PC-3 (cell line): ENCODE results near the gene MTFR1L. TPM values are rescaled to one million over a fixed set of nuclear protein-coding genes. Genes with fewer than 3 reads are reported as not detected.

Source experiments
- ATAC-seq: fragments of 200-7000 bp; cut with Tn5 transposase; 2 replicates; pipeline ENCODE4 v1.9.1; 2020; ENCODE audit warnings: mild to moderate bottlenecking, moderate library complexity
- BruUV-seq: library from RNA; stranded (reverse); fragments of 400-500 nt; replicated peaks from 2 replicates; lab custom pipeline; 2021; lab: Mats Ljungman, UMichigan
- CTCF ChIA-PET: fragments of 300-600 bp; sonication (Branson Sonifier 250); formaldehyde crosslinking; loops from one replicate; lab custom pipeline; 2022; ENCODE audit warnings: antibody characterized with exemption; lab: Charles Lee
- POLR2A ChIA-PET: fragments of 300-600 bp; sonication (Branson Sonifier 250); formaldehyde crosslinking; loops from one replicate; lab custom pipeline; 2022; ENCODE audit warnings: antibody characterized with exemption; ENCODE audit not compliant: unreplicated experiment; lab: Charles Lee
- DNase-seq: peaks from one replicate; pipeline ENCODE4 v3.0.0-alpha.2; 2015
- H2AFZ ChIP-seq: fragments of 300-600 bp; sonication (generic); 2 replicates; pipeline ENCODE4 v1.6.0; 2016; ENCODE audit warnings: antibody characterized with exemption, low read length
- H3F3A ChIP-seq: fragments of 300-600 bp; sonication (generic); one replicate; pipeline ENCODE4 v1.6.0; 2017; ENCODE audit warnings: antibody characterized with exemption, low read length, control low read depth, mild to moderate bottlenecking; ENCODE audit not compliant: unreplicated experiment
- H3K27ac ChIP-seq: fragments of 300-600 bp; sonication (generic); 2 replicates; pipeline ENCODE4 v1.5.1; 2016; ENCODE audit warnings: mild to moderate bottlenecking, low read length
- H3K27me3 ChIP-seq: fragments of 300-600 bp; sonication (generic); 2 replicates; pipeline ENCODE4 v1.6.1; 2016; ENCODE audit warnings: low read length, mixed read lengths
- H3K36me3 ChIP-seq: fragments of 300-600 bp; sonication (generic); 2 replicates; pipeline ENCODE4 v1.6.1; 2016; ENCODE audit warnings: low read depth, mixed run types, low read length, mixed read lengths
- H3K4me1 ChIP-seq: fragments of 300-600 bp; sonication (generic); 2 replicates; pipeline ENCODE4 v1.5.1; 2016; ENCODE audit warnings: low read length; ENCODE audit not compliant: insufficient read depth
- H3K4me2 ChIP-seq: fragments of 300-600 bp; sonication (generic); 2 replicates; pipeline ENCODE4 v1.6.0; 2016; ENCODE audit warnings: low read length
- H3K4me3 ChIP-seq: fragments of 300-600 bp; sonication (generic); 2 replicates; pipeline ENCODE4 v1.5.1; 2016; ENCODE audit warnings: mild to moderate bottlenecking, low read length, mixed read lengths
- H3K79me2 ChIP-seq: fragments of 300-600 bp; sonication (generic); 2 replicates; pipeline ENCODE4 v1.6.1; 2017; ENCODE audit warnings: low read length, mixed read lengths
- H3K9ac ChIP-seq: fragments of 300-600 bp; sonication (generic); 2 replicates; pipeline ENCODE4 v1.6.0; 2016; ENCODE audit warnings: mild to moderate bottlenecking, low read length
- H3K9me2 ChIP-seq: fragments of 300-600 bp; sonication (generic); replicated peaks from 2 replicates; pipeline ENCODE4 v1.6.1; 2016; ENCODE audit warnings: mixed run types, low read length, mixed read lengths
- H3K9me3 ChIP-seq: fragments of 300-600 bp; sonication (generic); 2 replicates; pipeline ENCODE4 v1.6.1; 2016; ENCODE audit warnings: low read length, mixed read lengths
- H4K20me1 ChIP-seq: fragments of 300-600 bp; sonication (generic); 2 replicates; pipeline ENCODE4 v1.6.1; 2016; ENCODE audit warnings: low read length, mixed read lengths
- EZH2 ChIP-seq: fragments of 300-600 bp; sonication (generic); IDR thresholded peaks from one replicate; pipeline ENCODE4 v1.6.1; 2017; ENCODE audit warnings: antibody characterized with exemption, mild to moderate bottlenecking, low read length; ENCODE audit not compliant: unreplicated experiment
- EZH2phosphoT487 ChIP-seq: fragments of 300-600 bp; sonication (generic); IDR thresholded peaks from 2 replicates; pipeline ENCODE4 v1.6.1; 2018; ENCODE audit warnings: mild to moderate bottlenecking, antibody characterized with exemption, low read length, borderline replicate concordance
- intact Hi-C: fragments of 100-400 bp; cut with micrococcal nuclease; formaldehyde crosslinking; loops from 2 replicates; pipeline ENCODE4 v1.9.0; 2023
- total RNA-seq: library from RNA; depleted of rRNA; stranded (reverse); fragments of >200 nt; gene quantifications from 2 replicates; pipeline ENCODE4 v1.2.3, GENCODE V29; 2014
- TF ChIP-seq, protein P1 (sequence below): fragments of 300-600 bp; sonication (generic); conservative IDR thresholded peaks from 2 replicates; pipeline ENCODE4 v1.5.1; 2017; ENCODE audit warnings: antibody characterized with exemption, low read depth, mild to moderate bottlenecking, low read length

Gene MTFR1L
- total RNA-seq, 1 experiment from 2014 or later, result 35.6 TPM

GRCh38 chr1:25828491-25828890, 8.7 kb downstream of the MTFR1L start:
- ChIA-PET POLR2A (no interaction called here), CTCF (interaction anchor here (0.7 kb wide), 1 partner anchor 626 kb away, joined by 5 read pairs; no protein-coding TSS in a partner anchor)
- H3K4me3 ChIP-seq, result no peak overlapping the region
- no peak overlapping the region for H3K27ac ChIP-seq
- no peaks in the 10 kb centered on the region for H3K27me3 ChIP-seq
- DNase-seq (no peak), ATAC-seq (no peak)
- no peaks in the 10 kb centered on the region for H3K9me3 ChIP-seq
- TF ChIP-seq EZH2phosphoT487 (no peak), EZH2 (no peak)
- TF ChIP-seq, protein P1, sequence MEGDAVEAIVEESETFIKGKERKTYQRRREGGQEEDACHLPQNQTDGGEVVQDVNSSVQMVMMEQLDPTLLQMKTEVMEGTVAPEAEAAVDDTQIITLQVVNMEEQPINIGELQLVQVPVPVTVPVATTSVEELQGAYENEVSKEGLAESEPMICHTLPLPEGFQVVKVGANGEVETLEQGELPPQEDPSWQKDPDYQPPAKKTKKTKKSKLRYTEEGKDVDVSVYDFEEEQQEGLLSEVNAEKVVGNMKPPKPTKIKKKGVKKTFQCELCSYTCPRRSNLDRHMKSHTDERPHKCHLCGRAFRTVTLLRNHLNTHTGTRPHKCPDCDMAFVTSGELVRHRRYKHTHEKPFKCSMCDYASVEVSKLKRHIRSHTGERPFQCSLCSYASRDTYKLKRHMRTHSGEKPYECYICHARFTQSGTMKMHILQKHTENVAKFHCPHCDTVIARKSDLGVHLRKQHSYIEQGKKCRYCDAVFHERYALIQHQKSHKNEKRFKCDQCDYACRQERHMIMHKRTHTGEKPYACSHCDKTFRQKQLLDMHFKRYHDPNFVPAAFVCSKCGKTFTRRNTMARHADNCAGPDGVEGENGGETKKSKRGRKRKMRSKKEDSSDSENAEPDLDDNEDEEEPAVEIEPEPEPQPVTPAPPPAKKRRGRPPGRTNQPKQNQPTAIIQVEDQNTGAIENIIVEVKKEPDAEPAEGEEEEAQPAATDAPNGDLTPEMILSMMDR, result no peak
- H3K36me3 ChIP-seq, result peaks cover 59% of the 10 kb centered on the region; the same call in 1 of the 2 replicates
- no TSS peak for BruUV-seq
- H3K9me2 ChIP-seq, result no peaks in the 10 kb centered on the region
- peaks cover 27% of the 10 kb centered on the region for H3K79me2 ChIP-seq
- no peak overlapping the region for H3K4me2 ChIP-seq
- intact Hi-C loops, result no loop called here
- no peaks in the 10 kb centered on the region for H4K20me1 ChIP-seq
- H3K9ac ChIP-seq, result no peak overlapping the region
- no peaks in the 10 kb centered on the region for H3K4me1 ChIP-seq
- H2AFZ ChIP-seq, result no peak overlapping the region
- H3F3A ChIP-seq, result no peaks in the 10 kb centered on the region

GRCh38 chr1:25829046-25829445, 9.3 kb downstream of the MTFR1L start:
- Histone ChIP-seq H3K4me1 (no peaks in the 10 kb centered on the region), H3K36me3 (peaks cover 64% of the 10 kb centered on the region; the same call in 1 of the 2 replicates), H3K4me3 (no peak overlapping the region), H3K9me3 (no peaks in the 10 kb centered on the region), H2AFZ (no peak overlapping the region), H3K27ac (no peak overlapping the region), H3K27me3 (no peaks in the 10 kb centered on the region), H3K79me2 (peaks cover 29% of the 10 kb centered on the region), H3K9me2 (no peaks in the 10 kb centered on the region), H3K9ac (no peak overlapping the region), H3F3A (no peaks in the 10 kb centered on the region), H3K4me2 (no peak overlapping the region), H4K20me1 (no peaks in the 10 kb centered on the region)
- ChIA-PET POLR2A (no interaction called here), CTCF (no interaction called here)
- intact Hi-C loops, result no loop called here
- no peak for TF ChIP-seq EZH2
- TF ChIP-seq, protein P1, result no peak
- TF ChIP-seq EZH2phosphoT487, result no peak
- BruUV-seq, result no TSS peak
- no peak for ATAC-seq
- DNase-seq, result no peak

DNA sequence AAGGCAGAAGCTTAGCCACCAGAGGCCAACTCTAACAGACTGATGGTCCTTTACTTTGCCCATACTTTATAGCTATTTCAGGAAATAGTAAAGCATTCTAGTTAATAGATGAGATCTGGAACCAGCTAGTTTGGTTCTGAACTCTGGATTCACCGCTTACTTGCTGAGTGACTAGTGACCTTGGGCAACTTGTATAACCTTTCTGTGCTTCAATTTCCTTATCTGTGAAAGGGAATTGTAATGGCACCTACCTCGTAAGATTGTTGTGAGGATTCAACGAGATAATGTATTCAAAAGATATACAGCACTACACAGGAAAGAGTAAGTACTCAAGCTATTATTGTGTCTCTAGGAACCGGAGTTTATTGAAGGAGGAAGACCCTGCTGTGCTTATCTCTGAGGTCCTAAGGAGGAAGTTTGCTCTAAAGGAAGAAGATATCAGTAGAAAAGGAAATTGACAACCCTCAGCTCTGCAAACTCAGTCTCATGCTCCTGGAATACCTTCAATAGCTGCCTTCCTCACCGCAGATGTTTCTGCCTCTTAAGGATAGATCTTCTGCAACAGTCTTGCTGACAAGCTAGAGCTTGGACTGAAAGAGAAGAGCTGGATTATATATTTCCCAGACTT, 11.9 kb downstream of the MTFR1L start:
- Histone ChIP-seq H3K36me3 (peaks cover 76% of the 10 kb centered on the region), H3K4me1 (no peaks in the 10 kb centered on the region), H3K27ac (no peak overlapping the region), H3K4me3 (no peak overlapping the region), H3K9ac (no peak overlapping the region), H3K27me3 (no peaks in the 10 kb centered on the region), H3K9me3 (no peaks in the 10 kb centered on the region), H2AFZ (no peak overlapping the region), H3K4me2 (no peak overlapping the region), H3F3A (no peaks in the 10 kb centered on the region), H4K20me1 (no peaks in the 10 kb centered on the region), H3K9me2 (no peaks in the 10 kb centered on the region), H3K79me2 (peaks cover 45% of the 10 kb centered on the region)
- ChIA-PET CTCF (no interaction called here), POLR2A (no interaction called here)
- TF ChIP-seq, protein P1, result no peak
- TF ChIP-seq EZH2, result no peak
- TF ChIP-seq EZH2phosphoT487, result no peak
- no TSS peak for BruUV-seq
- no peak for DNase-seq
- intact Hi-C loops, result no loop called here
- ATAC-seq, result no peak
